HG02759 (cell line): ENCODE results near the gene CNTN5.
"Not testable (repeated sequence)": the region's sequence is repeated elsewhere in the genome, so short reads cannot be mapped to it uniquely, and the experiment has no call there.

ENCODE experiments used
- ATAC-seq: cut with Tn5 transposase; IDR thresholded peaks from one replicate; pipeline ENCODE4 v1.9.1; 2021; ENCODE audit warnings: mild to moderate bottlenecking, moderate library complexity; ENCODE audit not compliant: unreplicated experiment

Gene CNTN5

GRCh38 chr11:99020352-99021225 is at the start of gene CNTN5:
Gene CNTN5, plus strand, starts transcription at chr11:99020949.
- peak; percentile 64 for ATAC-seq

- ATAC-seq: no peak
Observed at GRCh38 chr11:98979205-98979604, 41.5 kb upstream of the CNTN5 start.

- ATAC-seq: peak; percentile 61
Observed at GRCh38 chr11:99015634-99016454, 4.9 kb upstream of the CNTN5 start.

DNA sequence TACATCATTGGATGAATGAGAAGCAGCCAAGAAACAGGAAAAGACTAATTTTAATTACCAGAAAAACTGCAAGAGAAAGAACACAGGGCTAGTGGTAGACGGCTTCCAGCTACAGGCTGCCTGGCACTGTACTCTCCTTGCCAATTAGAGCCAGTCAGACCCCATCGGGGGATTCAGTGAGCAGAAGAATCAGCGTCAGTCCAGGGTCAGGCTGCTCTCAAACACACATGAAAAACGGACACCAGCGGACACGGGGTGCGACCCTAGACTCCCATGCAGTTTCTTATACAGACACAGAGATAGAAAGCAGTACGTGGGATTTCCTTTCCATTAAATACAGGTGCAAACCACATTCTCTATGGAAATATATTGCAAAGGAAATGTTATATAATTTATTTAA is 1.1 kb upstream of the CNTN5 start:
- ATAC-seq: no peak

DNA sequence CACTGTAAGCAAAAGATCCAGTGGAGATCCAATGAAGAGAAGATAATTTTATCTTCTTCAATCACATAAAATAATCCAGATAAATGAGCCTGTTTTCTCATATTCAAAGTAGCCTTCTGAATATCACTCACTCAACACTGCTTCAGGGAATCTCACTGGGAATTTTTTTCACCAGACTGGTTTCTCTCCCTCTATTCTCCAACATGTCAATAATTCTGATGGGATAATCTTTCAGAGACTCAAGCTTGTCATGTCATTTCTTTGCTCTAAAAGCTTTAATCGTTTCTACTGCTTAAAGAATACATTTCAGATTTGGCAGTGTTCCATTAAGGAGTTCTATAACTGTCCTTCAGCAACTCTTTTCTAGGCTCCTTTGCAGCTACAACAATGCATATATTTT is 16.3 kb downstream of the CNTN5 start:
- ATAC-seq: no peak

GRCh38 chr11:99063331-99063730 is 42.6 kb downstream of the CNTN5 start:
- ATAC-seq: no peak

GRCh38 chr11:99065121-99065520 is 44.4 kb downstream of the CNTN5 start:
- ATAC-seq: no peak

DNA sequence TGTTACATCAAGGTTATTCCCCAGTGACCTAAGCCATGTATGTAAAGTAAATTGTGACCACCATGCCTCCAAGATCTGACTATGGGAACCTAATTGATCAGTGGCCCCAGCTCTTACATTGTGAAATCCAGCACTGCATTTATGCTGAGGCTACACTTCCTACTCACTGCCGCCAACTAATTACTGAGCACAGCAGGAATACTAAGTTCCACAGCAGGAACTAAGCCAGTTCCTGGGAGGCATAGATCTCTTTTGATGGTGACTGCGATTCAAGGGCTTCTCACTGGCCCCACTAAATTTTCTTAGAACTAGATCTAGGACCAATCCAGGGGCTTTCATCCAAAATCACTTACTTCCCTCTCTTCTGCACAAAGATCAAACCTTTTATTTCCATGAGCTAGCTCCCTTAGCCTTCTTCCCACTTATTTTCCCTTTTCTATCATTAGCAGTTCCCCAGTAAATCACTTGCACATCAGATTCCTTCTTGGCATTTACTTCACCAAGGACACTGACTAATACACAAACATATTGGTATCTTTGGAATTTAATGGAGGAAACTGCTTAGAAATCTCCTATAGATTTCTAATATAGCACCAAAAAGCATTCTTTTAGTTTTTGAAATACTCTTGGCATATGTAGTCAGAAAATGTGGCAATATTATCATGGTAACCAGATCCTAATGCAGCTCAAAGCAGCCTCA is 46.0 kb downstream of the CNTN5 start:
- no peak for ATAC-seq

DNA sequence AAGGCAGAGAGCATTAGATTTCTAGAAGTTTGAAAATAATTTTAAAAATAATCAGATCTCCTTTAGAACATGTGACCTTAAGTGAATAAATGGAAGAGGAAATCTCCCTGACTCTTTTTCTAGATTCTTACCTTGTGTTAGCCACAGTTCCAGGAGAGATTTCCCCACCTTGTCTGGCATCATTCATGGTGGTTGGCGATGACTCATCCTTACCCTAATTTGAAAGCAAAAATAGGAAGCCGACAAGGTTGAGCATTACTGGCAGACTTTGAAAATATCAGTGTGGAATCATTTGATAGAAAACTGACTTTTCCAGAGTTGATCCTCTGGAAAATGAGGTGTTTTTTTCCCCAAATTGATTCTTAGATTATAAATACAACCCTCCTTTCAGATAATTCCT is 48.1 kb downstream of the CNTN5 start:
- peak; percentile 33 for ATAC-seq

GRCh38 chr11:99069856-99070444 is 49.2 kb downstream of the CNTN5 start:
- ATAC-seq: peak; percentile 90

DNA sequence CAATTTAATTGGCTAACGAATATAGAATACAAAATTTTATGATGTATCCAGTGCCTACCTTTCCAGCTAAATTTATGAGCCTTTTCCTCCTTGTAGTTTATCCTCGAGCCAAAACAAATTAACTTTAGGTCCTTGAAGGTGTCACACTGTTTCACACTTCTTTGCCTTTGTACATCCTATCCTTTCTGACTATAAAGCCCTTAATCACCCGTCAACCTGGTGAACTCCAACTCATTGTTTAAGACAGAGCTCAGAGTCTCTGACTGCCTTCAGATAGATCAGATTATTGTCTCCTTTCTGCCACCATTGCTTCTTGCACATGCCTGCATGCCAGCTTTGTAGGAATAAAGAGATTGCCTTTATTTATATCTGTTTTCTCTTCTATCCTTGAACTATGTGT is 58.8 kb downstream of the CNTN5 start:
- ATAC-seq: no peak

DNA sequence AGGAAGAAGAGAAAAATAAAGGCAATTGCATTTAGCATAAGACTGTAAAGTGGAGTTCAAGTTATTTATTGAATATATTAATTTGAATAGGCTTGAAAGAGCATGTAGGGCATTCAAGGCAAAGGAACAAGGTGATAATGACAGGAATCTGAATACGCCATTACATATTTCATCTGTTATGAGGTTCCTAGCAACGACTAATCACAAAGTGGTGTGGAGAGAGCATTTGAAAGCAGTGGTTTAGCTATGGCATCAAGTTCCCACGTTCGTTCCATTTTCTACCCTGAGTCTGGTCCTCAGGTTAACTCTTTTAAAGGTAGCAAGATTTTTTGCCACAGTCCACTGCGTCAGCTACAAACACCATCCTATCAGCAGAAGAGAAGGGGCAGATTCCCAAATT is 59.4 kb downstream of the CNTN5 start:
- ATAC-seq: no peak

DNA sequence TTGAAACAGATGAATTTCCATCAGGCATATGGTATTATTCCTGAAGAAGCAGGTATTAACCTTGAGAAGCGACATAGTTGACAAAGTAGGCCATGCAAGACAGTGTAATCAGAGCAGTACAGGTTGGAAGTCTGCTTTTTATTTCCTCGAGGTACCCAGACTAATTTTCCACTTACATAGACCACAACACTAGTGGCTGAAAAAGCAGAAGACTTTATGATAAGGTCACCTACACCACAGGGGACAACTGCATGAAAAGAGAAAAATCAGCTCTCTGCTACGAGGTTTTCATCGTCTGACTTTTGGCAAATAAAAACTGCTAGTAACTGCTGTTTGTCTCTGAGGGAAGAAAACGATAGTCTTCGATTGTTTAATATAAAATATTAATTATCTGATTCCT is 77.5 kb downstream of the CNTN5 start:
- no peak for ATAC-seq

GRCh38 chr11:99098751-99099150 is 78.0 kb downstream of the CNTN5 start:
- peak; percentile 86 for ATAC-seq

GRCh38 chr11:99117603-99118002 is 96.9 kb downstream of the CNTN5 start:
- ATAC-seq: no peak

GRCh38 chr11:99133862-99134261 is 113.1 kb downstream of the CNTN5 start:
- not testable (repeated sequence) for ATAC-seq

DNA sequence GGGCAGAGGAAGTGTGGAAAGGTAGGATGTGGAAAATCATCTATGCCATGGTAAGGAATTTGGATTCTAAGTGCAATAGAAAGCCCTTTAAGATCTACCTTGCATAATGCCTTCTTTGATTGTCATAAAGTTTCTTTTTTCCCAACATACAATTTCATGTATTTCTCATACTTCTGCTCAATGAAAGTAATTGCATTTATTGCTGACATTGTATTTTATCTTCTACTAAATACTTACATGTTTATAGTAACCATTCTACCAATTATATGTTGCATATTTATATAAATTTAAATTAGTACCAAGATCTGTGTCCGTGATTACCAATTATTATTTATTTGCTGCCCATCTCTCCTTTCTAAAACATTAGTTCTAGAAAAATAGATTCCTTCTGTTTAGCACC is 114.8 kb downstream of the CNTN5 start:
- no peak for ATAC-seq

- ATAC-seq: no peak
Observed at GRCh38 chr11:99142237-99142636, 121.5 kb downstream of the CNTN5 start.

DNA sequence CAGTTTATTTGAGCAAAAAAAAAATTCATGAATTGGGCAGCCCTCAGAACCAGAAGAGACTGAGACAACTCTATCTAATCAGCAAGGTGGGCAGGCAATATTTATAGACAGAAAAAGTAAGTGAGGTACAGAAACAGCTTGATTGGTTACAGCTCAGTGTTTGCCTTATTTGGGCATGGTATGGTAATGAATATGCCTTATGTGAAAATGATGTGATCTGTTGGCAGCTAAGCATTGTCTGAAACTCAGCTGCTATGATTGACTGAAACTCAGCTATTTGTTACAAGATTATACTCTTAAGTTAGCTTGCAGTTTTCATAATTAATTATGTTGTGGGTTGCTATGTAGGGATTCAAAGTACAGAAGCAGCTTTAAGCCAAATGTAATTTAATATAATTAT is 127.6 kb downstream of the CNTN5 start:
- ATAC-seq: no peak

GRCh38 chr11:99154277-99154676 is 133.5 kb downstream of the CNTN5 start:
- ATAC-seq: no peak

GRCh38 chr11:99160447-99160846 is 139.7 kb downstream of the CNTN5 start:
- ATAC-seq: no peak
